HG02642 (cell line): Measurements from ENCODE around the gene CXorf58.
A peak's percentile ranks its signal among the peaks of the same experiment; 100 is the strongest.
"Not testable (repeated sequence)": the region's sequence is repeated elsewhere in the genome, so short reads cannot be mapped to it uniquely, and the experiment has no call there.

Experiments
- ATAC-seq: cut with Tn5 transposase; IDR thresholded peaks from one replicate; pipeline ENCODE4 v1.9.1; 2021; ENCODE audit warnings: mild to moderate bottlenecking; ENCODE audit not compliant: unreplicated experiment, poor library complexity

Gene CXorf58

DNA sequence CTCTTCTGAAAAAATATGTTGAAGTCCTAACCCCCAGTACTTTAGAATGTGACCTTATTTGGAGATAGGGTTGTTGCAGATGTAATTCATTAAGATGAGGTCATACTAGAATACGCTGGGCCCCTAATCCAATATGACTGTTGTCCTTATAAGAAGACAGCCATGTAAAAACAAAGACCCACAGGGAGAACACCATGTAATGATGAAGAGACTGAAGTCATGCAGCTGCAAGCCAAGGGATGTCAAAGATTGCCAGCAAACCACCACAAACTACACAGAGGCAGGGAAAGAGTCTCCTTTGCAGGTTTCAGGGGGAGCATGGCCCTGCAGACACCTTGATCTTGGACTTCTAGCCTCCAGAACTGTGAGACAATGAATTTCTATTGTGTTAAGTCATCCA, 37.4 kb downstream of the CXorf58 start:
- no peak for ATAC-seq

DNA sequence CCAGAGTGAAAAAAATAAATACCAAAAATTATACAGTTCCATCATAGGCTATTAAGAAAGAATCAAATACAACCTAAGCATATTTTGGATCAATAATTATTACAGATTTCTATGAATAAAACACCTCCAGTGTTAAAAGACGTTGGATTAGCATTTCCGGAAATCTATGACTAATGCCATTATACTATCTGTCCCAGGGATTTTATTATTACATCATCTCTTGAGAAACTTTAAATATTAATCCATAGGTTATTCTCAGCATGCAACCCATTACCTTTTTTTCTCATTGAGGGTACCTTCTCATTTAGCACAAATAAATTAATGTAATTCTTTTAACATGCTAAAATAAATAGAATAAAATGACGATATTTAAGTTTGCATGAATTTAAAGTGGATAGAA, 44.6 kb downstream of the CXorf58 start:
- ATAC-seq, result no peak

DNA sequence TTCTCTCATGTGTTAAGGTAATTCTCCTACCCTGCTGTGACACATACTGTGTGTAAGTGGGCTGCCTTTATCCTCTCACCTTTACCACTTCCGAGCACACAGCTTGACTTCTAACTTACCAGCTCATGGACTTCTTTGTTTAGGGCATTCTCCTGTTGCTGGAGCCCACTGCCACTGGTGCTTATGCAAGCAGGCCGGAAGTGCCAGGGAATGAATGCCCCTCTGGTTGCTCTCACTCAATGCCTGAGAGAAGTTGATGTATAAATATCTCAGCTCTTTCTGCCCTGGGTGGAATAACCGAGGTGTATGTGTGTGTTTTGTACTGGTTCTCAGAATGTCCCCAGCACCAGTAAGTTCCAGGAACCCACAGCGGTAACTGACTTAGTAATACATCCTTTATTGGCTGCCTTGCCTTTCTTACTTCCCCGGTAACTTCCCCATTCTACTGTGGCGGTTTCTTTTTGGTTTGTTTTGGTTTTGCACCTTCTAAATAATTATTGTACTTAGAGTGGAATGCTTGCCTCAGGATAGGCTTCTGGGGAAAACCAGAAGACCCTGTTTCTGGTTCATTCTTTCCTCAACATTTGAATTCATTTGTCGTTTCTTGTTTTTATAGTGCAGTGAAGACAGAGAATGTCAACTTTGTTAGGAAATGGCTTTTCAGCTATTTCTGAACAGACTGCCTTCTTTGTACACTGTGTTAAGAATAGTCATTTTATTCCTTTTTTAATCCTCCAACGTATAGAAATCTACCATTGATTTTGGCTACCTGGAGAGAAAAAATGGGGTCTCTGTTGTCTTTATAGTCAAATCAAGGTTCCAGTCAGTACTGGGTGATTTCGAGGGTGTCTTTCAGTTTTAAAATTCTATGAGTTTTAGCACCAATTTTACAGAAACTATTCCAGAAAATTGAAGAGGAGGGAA, 45.4 kb downstream of the CXorf58 start:
- ATAC-seq, result peak; percentile 93

DNA sequence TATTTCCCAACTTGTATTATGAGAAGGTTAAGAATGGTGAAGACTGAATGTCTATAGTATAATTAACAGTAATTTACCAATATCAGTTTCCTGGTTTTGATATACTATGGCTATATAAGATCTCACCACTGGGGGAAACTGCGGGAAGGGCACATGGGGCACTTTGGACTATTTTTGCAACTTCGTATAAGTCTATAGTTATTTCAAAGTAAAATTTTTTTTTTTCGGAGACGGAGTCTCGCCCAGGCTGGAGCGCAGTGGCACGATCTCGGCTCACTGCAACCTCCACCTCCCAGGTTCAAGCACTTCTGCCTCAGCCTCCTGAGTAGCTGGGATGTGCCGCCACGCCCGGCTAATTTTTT, 46.1 kb downstream of the CXorf58 start:
- ATAC-seq, result no peak

DNA sequence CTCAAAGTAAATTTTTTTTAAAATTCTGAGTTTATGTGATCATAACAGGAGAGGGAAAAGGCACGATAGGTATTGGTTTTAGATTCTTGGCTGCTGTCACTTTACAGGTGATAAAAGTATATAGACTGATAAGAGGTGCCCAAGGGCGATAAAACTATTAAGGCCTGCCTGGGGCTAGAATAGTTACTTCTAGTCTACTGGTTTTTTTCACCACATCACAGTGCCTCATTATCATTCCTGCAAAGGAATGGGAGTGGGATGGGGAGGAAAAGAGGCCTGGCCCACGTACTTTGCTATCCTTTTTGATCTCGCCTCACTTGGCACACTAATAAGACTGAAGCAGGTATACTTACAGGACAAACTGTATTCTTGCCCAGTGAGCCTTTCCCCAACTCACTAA, 46.6 kb downstream of the CXorf58 start:
- ATAC-seq, result no peak

DNA sequence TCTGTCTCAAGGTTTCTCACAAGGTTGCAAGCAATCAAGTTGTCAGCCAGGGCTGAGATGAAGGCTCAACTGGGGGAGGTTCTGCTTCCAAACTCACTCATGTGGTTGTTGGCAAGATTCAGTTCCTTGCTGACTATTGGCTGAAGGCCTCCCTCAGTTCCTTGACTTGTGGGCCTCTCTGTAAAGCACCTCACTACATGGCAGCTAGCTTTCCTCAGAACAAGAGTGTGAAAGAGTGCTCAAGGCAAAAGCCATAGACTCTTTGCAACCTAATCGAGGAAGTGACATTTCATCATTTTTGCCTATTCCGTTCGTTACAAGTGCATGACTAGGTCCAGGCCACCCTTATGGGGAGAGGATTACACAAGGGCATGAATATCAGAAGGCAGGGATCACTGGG, 52.0 kb downstream of the CXorf58 start:
- ATAC-seq, result no peak

DNA sequence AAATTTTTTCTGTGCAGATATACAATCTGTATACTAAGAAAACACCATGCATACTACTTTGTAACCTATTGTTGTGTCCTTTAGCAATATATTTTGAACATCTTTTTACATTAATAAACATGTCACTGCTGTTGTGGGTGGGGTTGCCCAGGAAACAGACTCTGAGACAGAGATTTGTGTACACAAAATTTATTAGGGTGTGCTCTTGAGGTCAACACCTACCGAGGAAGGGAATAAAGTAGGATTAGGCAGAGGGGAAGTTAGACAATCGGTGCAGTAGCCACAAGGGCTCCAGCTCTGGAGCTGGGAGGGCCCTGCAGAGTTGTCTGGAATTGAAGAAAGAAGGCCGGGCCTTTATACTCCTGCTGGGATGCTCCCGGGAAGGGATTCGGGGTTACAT, 56.4 kb downstream of the CXorf58 start:
- no peak for ATAC-seq

DNA sequence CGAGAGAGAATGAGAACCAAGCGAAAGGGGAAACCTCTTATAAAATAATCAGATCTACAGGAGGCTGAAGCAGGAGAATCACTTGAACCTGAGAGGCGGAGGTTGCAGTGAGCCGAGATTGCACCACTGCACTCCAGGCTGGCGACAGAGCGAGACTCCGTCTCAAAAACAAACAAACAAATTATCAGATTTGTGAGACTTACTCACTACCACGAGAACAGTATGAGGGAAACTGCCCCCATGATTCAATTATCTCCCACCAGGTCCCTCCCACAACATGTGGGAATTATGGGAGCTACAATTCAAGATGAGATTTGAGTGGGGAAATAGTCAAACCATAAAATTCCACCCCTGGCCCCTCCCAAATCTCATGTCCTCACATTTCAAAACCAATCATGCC, 57.8 kb downstream of the CXorf58 start:
- not testable (repeated sequence) for ATAC-seq

DNA sequence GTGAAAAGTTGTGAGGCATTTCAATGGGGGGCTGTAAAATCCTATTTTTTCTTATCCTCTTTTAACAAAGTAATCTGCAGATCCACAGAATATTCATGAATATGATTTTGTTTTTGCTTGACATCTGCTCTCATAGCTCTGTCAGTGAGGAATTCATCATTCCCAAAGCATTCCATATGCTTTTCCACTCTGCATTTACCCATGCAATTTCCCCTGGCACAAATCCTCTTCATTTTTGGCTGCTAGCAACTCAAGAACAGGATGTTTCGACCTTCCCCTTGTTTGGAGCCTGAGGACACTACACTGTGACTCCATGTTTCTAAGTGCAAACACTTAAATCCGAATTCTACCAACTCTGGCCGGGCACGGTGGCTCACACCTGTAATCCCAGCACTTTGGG, 70.7 kb downstream of the CXorf58 start:
- ATAC-seq, result no peak

DNA sequence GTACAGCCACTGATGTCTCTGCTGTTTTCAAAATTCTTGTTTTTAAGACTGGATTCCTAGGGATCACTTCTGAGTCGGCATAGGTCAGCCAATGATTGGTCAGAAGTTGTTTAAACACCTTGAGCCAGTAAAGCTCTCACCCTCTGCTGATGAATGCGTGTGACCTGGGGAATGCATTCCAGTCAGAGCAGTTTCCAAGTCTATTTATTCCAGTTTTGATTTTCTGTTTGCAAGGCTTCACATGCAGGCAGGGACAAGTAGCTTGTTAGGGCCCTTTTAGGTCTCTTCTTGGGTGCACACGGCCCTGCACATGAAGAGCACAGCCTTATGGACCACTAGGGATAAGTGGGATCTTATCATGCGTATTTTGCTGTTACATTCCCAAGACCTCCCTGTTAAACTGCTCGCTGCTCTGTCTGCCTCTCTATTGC, 72.2 kb downstream of the CXorf58 start:
- ATAC-seq, result no peak

DNA sequence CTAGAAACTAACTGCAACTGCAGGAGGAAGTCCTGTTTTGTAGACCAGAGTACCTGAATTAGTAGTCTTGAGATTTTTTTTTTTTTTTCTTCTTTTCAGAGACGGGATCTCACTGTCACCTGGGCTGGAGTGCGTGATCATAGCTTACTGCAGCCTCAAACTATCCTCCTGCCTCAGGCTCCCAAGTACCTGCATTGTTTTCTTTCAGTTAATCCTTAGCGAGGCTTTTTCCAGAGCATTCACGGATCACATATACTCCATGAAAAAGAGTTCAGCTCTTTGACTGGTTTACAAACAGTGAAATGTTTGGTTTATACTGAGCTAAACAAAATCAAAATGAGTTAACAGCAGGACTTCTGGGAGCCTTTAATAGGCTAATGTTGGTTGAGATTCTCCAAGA, 73.4 kb downstream of the CXorf58 start:
- ATAC-seq, result no peak

DNA sequence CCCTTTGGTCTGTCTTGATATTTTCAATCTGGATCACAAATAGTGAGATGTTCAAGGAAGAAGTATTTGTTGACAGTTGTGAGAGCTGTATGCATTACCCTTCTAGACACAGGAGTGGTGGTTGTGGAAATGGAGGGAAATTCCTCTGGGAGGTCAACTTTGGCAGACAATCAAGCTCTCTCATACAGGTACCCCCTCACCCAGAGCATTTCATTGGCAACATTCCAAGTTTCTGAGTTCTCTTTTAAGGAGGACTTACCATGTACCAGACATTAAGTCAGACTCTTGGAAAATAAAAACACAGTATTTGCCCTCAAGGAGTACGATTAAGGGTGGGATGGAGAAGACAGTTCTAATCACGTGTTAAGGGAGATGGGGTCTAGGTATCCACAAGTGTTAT, 73.9 kb downstream of the CXorf58 start:
- no peak for ATAC-seq

DNA sequence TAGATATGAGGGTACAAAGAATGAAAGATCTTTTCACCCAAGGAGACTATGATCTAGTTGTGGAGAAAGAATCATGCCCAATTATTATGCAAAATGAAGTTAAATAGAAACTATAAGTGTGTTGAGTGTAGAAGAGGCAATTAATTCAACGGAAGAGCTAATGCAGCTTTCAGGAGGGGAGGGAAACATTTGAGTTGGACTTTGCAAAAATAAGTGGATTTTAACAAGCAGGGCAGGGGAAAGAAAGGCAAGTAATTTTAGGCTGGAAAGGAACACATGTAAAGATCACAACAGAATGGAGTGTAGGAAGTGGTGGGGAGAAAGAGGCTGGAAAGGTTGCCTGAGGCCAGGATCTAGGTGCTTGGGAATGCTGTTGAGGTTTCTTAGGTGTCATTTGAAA, 75.1 kb downstream of the CXorf58 start:
- ATAC-seq, result no peak
